Muscle layer of colon (tissue), 2 donors: ENCODE data around the gene VN1R2.
A peak's percentile ranks its signal among the peaks of the same experiment; 100 is the strongest.
"Not testable (repeated sequence)": the region's sequence is repeated elsewhere in the genome, so short reads cannot be mapped to it uniquely, and the experiment has no call there.

Experiments used
- H3K27ac ChIP-seq: one replicate; pipeline ENCODE4 v1.7.0; 2013; ENCODE audit warnings: low read depth, mild to moderate bottlenecking, low read length, moderate library complexity
- H3K27me3 ChIP-seq, 2 donors: one replicate each; pipeline ENCODE4 v1.7.0; 2013; ENCODE audit warnings: low read length in 2 of 2, mild to moderate bottlenecking in 2 of 2; ENCODE audit not compliant: insufficient read depth in 2 of 2, control insufficient read depth in 1 of 2
- H3K36me3 ChIP-seq: one replicate; pipeline ENCODE4 v1.7.0; 2013; ENCODE audit warnings: mild to moderate bottlenecking, low read length; ENCODE audit not compliant: insufficient read depth
- H3K4me1 ChIP-seq: one replicate; pipeline ENCODE4 v1.7.0; 2013; ENCODE audit warnings: mild to moderate bottlenecking, low read length; ENCODE audit not compliant: insufficient read depth
- H3K4me3 ChIP-seq, 2 donors: one replicate each; pipeline ENCODE4 v1.7.0; 2013; ENCODE audit warnings: low read length in 2 of 2, low read depth in 1 of 2, mild to moderate bottlenecking in 1 of 2, moderate library complexity in 1 of 2
- H3K9ac ChIP-seq: one replicate; pipeline ENCODE4 v1.7.0; 2013; ENCODE audit warnings: low read length
- H3K9me3 ChIP-seq: one replicate; pipeline ENCODE4 v1.7.0; 2013; ENCODE audit warnings: mild to moderate bottlenecking, low read length
- donor health status: abdominal sarcoma.
- donor health status: Adenocarcinoma of cecum.

VN1R2 gene

GRCh38 chr19:53257715-53258342, at the start of gene VN1R2:
Gene VN1R2, plus strand, starts transcription at chr19:53258292. Its CDS starts 84 bp downstream, at chr19:53258376.
- not testable (repeated sequence) for H3K9ac ChIP-seq, H3K4me3 ChIP-seq, H3K27me3 ChIP-seq, H3K4me1 ChIP-seq, H3K27ac ChIP-seq, H3K36me3 ChIP-seq, H3K9me3 ChIP-seq

- peaks cover 68% of the 10 kb centered on the region for H3K9me3 ChIP-seq
- not testable (repeated sequence) for H3K9ac ChIP-seq, H3K4me1 ChIP-seq, H3K27me3 ChIP-seq, H3K27ac ChIP-seq
- peaks cover 27% of the 10 kb centered on the region for H3K36me3 ChIP-seq
- peak overlapping the region; percentile 3 to 12 for H3K4me3 ChIP-seq
These were observed 46.5 kb upstream of the VN1R2 start for GRCh38 chr19:53211554-53211953.

GRCh38 chr19:53212703-53213320, 45.3 kb upstream of the VN1R2 start:
- H3K4me3 ChIP-seq: peak overlapping the region in 1 of 2 donors; percentile 28
- no peaks in the 10 kb centered on the region for H3K27me3 ChIP-seq
- no peaks in the 10 kb centered on the region for H3K4me1 ChIP-seq
- no peak overlapping the region for H3K9ac ChIP-seq
- H3K9me3 ChIP-seq: peaks cover 69% of the 10 kb centered on the region
- H3K27ac ChIP-seq: no peak overlapping the region
- H3K36me3 ChIP-seq: peaks cover 27% of the 10 kb centered on the region

GRCh38 chr19:53222716-53223115, 35.4 kb upstream of the VN1R2 start:
- H3K36me3 ChIP-seq, H3K4me1 ChIP-seq, H3K4me3 ChIP-seq, H3K27ac ChIP-seq, H3K27me3 ChIP-seq, H3K9ac ChIP-seq: not testable (repeated sequence)
- H3K9me3 ChIP-seq: peaks cover 21% of the 10 kb centered on the region

GRCh38 chr19:53224606-53225005, 33.5 kb upstream of the VN1R2 start:
- H3K9me3 ChIP-seq: peaks cover 8% of the 10 kb centered on the region
- H3K4me1 ChIP-seq: no peaks in the 10 kb centered on the region
- no peak overlapping the region for H3K9ac ChIP-seq
- no peaks in the 10 kb centered on the region for H3K36me3 ChIP-seq
- no peak overlapping the region for H3K27ac ChIP-seq
- no peak overlapping the region for H3K4me3 ChIP-seq
- H3K27me3 ChIP-seq: no peaks in the 10 kb centered on the region

GRCh38 chr19:53237114-53237777, 20.8 kb upstream of the VN1R2 start:
- Histone ChIP-seq H3K4me1 (no peaks in the 10 kb centered on the region), H3K27ac (no peak overlapping the region), H3K9ac (no peak overlapping the region), H3K9me3 (peaks cover 77% of the 10 kb centered on the region), H3K36me3 (peaks cover 45% of the 10 kb centered on the region), H3K4me3 (peak overlapping the region in 1 of 2 donors; percentile 7), H3K27me3 (no peaks in the 10 kb centered on the region)

GRCh38 chr19:53246498-53246897, 11.6 kb upstream of the VN1R2 start:
- Histone ChIP-seq H3K4me1 (no peaks in the 10 kb centered on the region), H3K9me3 (peaks cover 44% of the 10 kb centered on the region), H3K27me3 (no peaks in the 10 kb centered on the region), H3K4me3 (no peak overlapping the region), H3K27ac (no peak overlapping the region), H3K36me3 (peaks cover 60% of the 10 kb centered on the region), H3K9ac (no peak overlapping the region)

- no peaks in the 10 kb centered on the region for H3K9me3 ChIP-seq
- peaks cover 7% of the 10 kb centered on the region for H3K4me1 ChIP-seq
- no peaks in the 10 kb centered on the region for H3K27me3 ChIP-seq
- H3K9ac ChIP-seq: peak within 1 kb of the TSS; percentile 91
- H3K27ac ChIP-seq: peak within 1 kb of the TSS; percentile 81
- H3K36me3 ChIP-seq: peaks cover 26% of the 10 kb centered on the region
- H3K4me3 ChIP-seq: peak within 1 kb of the TSS; percentile 64 to 99
These were observed 3.4 kb upstream of the VN1R2 start, which contains the start of gene ZNF677 for GRCh38 chr19:53254411-53255341. Gene ZNF677, minus strand, starts transcription at chr19:53254873. Its CDS starts 3,323 bp downstream, at chr19:53251550.

- H3K27me3 ChIP-seq, H3K4me1 ChIP-seq, H3K27ac ChIP-seq, H3K36me3 ChIP-seq, H3K9ac ChIP-seq, H3K9me3 ChIP-seq, H3K4me3 ChIP-seq: not testable (repeated sequence)
These were observed 9.5 kb downstream of the VN1R2 start, which contains the start of gene VN1R4 for GRCh38 chr19:53267623-53268022. Gene VN1R4, minus strand, starts transcription at chr19:53267723. Its CDS starts 58 bp downstream, at chr19:53267665.

GRCh38 chr19:53269861-53270260, 11.8 kb downstream of the VN1R2 start:
- H3K36me3 ChIP-seq, H3K27ac ChIP-seq, H3K9ac ChIP-seq, H3K4me1 ChIP-seq, H3K27me3 ChIP-seq, H3K9me3 ChIP-seq, H3K4me3 ChIP-seq: not testable (repeated sequence)

- H3K27ac ChIP-seq: no peak overlapping the region
- H3K9ac ChIP-seq: no peak overlapping the region
- no peaks in the 10 kb centered on the region for H3K9me3 ChIP-seq
- H3K4me3 ChIP-seq: no peak overlapping the region
- H3K27me3 ChIP-seq: no peaks in the 10 kb centered on the region
- no peaks in the 10 kb centered on the region for H3K4me1 ChIP-seq
- no peaks in the 10 kb centered on the region for H3K36me3 ChIP-seq
These were observed 14.0 kb downstream of the VN1R2 start for GRCh38 chr19:53272044-53272443.
